Stimulated activated CD8-positive, alpha-beta memory T cell treated with anti-CD3 and anti-CD28 coated beads, Interleukin-4, amount 100 ng/mL, for 48 hours (primary cell): ENCODE data around the gene UBL7.

Source experiments
- DNase-seq: peaks from one replicate; pipeline ENCODE4 v3.0.0-alpha.2; 2020

Gene UBL7

GRCh38 chr15:74403588-74403919, 57.4 kb downstream of the UBL7 start:
- DNase-seq, result no peak

DNA sequence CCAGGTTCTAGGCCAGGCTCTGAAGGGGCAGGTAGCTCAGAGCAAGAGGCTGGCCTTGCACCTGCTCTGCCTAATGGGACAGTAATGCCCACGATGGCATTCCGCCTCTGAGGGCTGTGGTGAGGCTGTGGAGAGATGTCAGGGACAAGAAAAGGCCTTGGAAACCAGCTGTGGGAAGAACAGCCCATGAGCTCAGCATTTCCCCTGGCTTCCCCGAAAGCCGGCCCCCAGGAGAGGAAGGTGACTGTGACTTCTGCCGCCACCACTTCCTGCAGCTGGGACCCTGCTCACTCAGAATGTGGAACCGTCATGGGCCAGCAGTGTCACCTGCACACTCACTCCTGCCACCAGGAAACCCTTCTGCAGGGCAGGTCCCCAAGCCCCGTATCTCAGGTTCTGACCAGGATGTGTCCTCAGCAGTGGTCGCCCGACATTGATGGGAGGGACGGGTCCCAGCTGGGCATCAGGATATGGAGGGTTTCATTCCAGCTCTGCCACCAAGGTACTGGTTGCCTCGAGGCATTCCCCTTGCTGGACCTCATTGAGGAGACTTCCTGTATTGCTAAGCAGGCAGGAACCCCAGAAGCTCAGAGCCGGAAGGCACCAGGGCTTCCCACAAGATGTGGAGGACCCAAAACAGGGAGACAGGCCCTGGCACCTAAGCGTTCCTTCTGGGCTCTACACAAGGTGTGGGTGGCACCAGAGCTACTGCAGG, 57.9 kb downstream of the UBL7 start:
- DNase-seq, result peak; percentile 90

DNA sequence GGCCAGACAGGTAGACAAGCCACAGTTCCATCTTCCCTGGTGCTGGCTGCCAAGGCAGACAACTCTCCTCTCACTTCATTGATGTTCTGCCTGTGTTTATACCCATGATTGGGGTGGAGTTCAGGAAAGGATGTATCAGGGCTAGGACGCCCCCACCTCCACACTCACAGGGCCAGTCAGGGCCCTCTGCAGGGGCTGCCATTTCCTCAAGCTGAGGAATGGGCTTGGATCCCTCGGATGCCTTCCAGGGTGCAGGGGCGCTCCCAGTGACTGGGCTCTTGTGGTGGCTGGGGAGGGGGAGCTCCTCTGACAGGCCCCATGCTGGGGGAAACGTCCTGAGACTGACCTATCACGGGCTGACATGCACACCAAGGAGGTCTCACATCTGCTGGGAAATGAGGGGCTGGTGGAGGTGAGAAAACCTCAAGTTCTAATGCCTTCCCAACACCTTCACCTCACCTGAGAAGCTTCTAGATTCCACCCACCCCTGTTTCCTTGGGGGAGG, 58.6 kb downstream of the UBL7 start:
- no peak for DNase-seq

DNA sequence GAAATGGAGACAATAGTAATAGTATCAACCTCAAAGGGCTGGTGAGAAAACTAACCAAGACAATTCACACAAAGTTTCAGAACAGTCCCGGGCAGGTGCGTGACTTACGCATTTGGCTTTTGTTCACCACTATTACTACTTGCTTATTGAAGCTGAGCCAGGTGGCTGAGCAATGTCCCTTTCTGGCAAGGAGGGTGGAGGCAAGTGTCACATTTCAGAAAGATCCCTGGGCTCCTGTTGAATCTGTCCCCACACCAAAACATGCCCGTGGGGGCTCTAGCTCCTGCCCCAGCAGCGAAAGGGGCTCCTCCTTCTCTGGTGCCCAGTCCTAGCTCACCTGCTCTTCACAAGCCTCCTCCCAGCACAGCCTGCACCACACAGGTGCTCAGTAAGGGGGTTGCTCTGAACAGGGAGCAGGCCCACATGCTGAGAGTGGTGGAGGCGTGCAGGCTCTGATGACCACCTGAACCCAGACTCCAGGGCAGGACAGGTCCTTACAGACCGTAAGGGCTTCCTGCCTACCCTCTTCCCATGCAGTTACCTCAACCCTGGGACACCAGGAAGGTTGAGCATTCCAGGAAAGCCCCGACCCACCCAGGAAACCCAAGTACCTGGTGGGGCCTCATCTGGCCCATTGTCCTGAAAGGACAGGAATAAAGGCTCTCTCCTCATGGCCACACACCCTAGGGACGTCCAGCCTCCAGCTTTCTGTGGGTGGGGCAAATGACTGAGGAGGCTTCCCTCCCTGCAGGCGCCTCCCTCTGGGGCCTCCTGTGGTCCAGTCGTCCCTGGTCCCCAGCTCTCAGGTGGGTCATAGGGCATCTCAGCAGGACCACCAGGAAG, 59.8 kb downstream of the UBL7 start:
- DNase-seq, result peak; percentile 71

GRCh38 chr15:74400313-74400860, 60.6 kb downstream of the UBL7 start:
- DNase-seq, result peak; percentile 68

DNA sequence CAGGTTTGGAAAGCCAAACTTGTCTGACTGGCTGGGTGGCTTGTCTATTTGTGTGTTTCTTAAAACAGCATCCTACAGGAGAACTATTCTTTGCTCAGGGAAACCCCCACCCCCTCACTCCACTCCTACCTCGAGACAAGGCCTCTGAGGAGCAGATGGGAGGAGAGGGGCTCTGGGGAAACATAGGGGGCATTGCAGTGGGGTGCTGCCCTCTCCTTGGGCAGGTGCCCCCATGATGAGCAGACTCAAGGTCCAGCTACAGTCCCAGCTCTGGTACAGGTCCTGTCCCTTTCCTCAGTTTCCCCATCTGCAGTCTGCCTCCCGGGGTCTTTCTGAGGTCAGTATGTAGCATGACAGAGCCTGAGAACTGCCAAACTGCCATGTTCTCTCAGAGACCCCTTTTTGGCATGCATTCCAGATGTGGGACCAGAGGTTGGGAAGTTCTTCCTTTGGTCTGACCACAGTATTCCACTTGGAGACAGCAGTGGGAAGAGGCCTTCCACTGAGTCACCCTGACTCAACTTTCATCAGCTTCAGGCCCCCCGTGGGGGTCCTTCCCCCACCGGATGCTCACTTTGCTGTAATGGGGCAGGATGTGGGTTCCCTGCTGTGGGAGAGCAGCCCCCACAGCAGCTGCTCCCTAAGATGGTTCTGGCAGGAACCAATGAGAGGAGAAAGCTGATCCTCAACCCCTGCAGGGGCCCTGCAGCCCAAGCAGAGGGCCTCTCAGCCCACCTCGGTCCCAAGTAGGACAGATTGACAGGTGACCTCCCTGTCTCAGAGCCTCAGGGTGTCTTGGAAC, 61.2 kb downstream of the UBL7 start:
- peak; percentile 79 for DNase-seq

- no peak for DNase-seq
Observed at GRCh38 chr15:74399100-74399499, 61.9 kb downstream of the UBL7 start.

DNA sequence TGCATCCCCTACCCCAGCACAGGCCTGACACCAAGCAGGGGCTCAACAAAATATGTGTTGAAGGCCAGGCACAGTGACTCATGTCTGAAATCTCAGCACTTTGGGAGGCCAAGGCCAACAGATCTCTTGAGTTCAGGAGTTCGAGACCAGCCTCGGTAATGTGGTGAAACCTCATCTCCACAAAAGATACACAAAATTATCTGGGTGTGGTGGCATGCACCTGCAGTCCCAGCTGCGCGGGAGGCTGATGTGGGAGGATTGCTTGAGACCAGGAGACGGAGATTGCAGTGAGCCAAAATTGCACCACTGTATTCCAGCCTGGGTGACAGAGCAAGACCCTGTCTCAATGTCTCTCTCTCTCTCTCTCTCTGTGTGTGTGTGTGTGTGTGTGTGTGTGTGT, 62.8 kb downstream of the UBL7 start:
- peak; percentile 52 for DNase-seq

GRCh38 chr15:74397239-74398068, 63.5 kb downstream of the UBL7 start:
- DNase-seq, result peak; percentile 49

GRCh38 chr15:74396445-74397238, 64.3 kb downstream of the UBL7 start:
- peak; percentile 81 for DNase-seq

GRCh38 chr15:74396146-74396438, 64.9 kb downstream of the UBL7 start:
- DNase-seq, result peak; percentile 45
